Spleen (tissue), 11 donors: ENCODE results near the gene MRPL4. TPM values are rescaled to one million over a fixed set of nuclear protein-coding genes. Genes with fewer than 3 reads are reported as not detected.

ENCODE experiments used
- DNase-seq: peaks from one replicate; pipeline ENCODE4 v3.0.0-alpha.2; 2020
- H3K27ac ChIP-seq, 8 donors: fragments of 200-600 bp; sonication (generic) in 7 of 8; 1 replicate in 4 of 8; 2 replicates in 4 of 8; pipeline versions ENCODE4 v1.5.0 to v1.8.0; 2016 to 2021; ENCODE audit warnings: inconsistent platforms in 4 of 8, mild to moderate bottlenecking in 4 of 8, moderate library complexity in 1 of 8
- H3K27me3 ChIP-seq, 7 donors: fragments of 200-600 bp; sonication (generic) in 6 of 7; replicated peaks in 1 of 7; 1 replicate in 4 of 7; 2 replicates in 3 of 7; pipeline versions ENCODE4 v1.5.0 to v1.8.0; 2016 to 2021; ENCODE audit warnings: inconsistent platforms in 3 of 7, mild to moderate bottlenecking in 1 of 7
- H3K36me3 ChIP-seq, 6 donors: fragments of 200-600 bp; sonication (generic) in 5 of 6; 1 replicate in 4 of 6; 2 replicates in 2 of 6; pipeline versions ENCODE4 v1.5.0 to v1.8.0; 2016 to 2021; ENCODE audit warnings: inconsistent platforms in 2 of 6
- H3K4me1 ChIP-seq, 6 donors: fragments of 200-600 bp; sonication (generic) in 5 of 6; 1 replicate in 3 of 6; 2 replicates in 3 of 6; pipeline versions ENCODE4 v1.5.0 to v1.8.0; 2016 to 2021; ENCODE audit warnings: inconsistent platforms in 3 of 6
- H3K4me3 ChIP-seq, 8 donors: fragments of 200-600 bp; sonication (generic) in 7 of 8; 1 replicate in 4 of 8; 2 replicates in 4 of 8; pipeline versions ENCODE4 v1.5.0 to v1.8.0; 2016 to 2021; ENCODE audit warnings: inconsistent platforms in 4 of 8, mild to moderate bottlenecking in 4 of 8, moderate library complexity in 2 of 8
- H3K9me3 ChIP-seq, 8 donors: fragments of 200-600 bp; sonication (generic) in 7 of 8; 1 replicate in 4 of 8; 2 replicates in 4 of 8; pipeline versions ENCODE4 v1.5.0 to v1.8.0; 2016 to 2021; ENCODE audit warnings: inconsistent platforms in 4 of 8
- POLR2A ChIP-seq, 3 donors: fragments of 450-650 bp; IDR thresholded peaks; one replicate each; pipeline ENCODE4 v1.5.1; 2017; ENCODE audit warnings: antibody characterized with exemption in 3 of 3, mild to moderate bottlenecking in 1 of 3
- POLR2AphosphoS5 ChIP-seq, 3 donors: sonication (generic); formaldehyde crosslinking; IDR thresholded peaks; one replicate each; pipeline ENCODE4 v1.5.1; 2017; ENCODE audit warnings: antibody characterized with exemption in 3 of 3
- WGBS, 5 donors: extraction: QIAGEN DNeasy Blood & Tissue Kit in 3 of 5; methylation state at CpG; one replicate each; pipeline versions ENCODE4 v1.1.5 to v1.1.7; 2013 to 2018; 5-methylcytosine and 5-hydroxymethylcytosine counted together
- intact Hi-C: fragments of 100-400 bp; cut with DNase I; formaldehyde crosslinking; loops from one replicate; pipeline ENCODE4 v1.15.0; 2023; ENCODE audit warnings: low total_unique reads
- polyA plus RNA-seq, 3 donors: library from polyadenylated mRNA; stranded (reverse); fragments of 200-250 nt; gene quantifications; one replicate each; pipeline ENCODE4 v1.2.1, GENCODE V29; 2013
- total RNA-seq, 7 donors: library from RNA; depleted of rRNA in 3 of 7; stranded (reverse); fragments of >200 nt in 3 of 7; fragmentation: NEBNext Ultra II Directional in 4 of 7; extraction: Animal tissue kit (Norgen Biotek cat#: 25700) in 4 of 7; gene quantifications; one replicate each; pipeline versions ENCODE4 v1.1.0 to v1.2.1, GENCODE V29; 2016 to 2021
- TF ChIP-seq, protein P1 (sequence below), 11 experiments: fragments of 200-600 bp in 7 of 11; fragments of 450-650 bp in 4 of 11; sonication (generic) in 4 of 11; IDR thresholded peaks in 8 of 11; conservative IDR thresholded peaks in 3 of 11; 1 replicate in 7 of 11; 2 replicates in 4 of 11; pipeline versions ENCODE4 v1.4.0 to v1.8.0; 2016 to 2021; ENCODE audit warnings: antibody characterized with exemption in 11 of 11, inconsistent platforms in 4 of 11, mild to moderate bottlenecking in 1 of 11
- donor health status: healthy with polysubstance abuse.
- donor health status: DM: no; HTN: no; CAD: no; lungs with moderate emphysema.
- donor health status: DM: no; HTN: no; CAD: no.
- donor health status: Bipolar disorder and iron deficiency.
- donor health status: healthy.
- donor health status: DM: no; HTN: no; CAD: no.
- donor health status: DM: yes; HTN: yes; CAD: no.

Gene MRPL4
- total and polyA plus RNA-seq, 10 donors, result 31.5 to 60.5 (median 39.0) TPM

DNA sequence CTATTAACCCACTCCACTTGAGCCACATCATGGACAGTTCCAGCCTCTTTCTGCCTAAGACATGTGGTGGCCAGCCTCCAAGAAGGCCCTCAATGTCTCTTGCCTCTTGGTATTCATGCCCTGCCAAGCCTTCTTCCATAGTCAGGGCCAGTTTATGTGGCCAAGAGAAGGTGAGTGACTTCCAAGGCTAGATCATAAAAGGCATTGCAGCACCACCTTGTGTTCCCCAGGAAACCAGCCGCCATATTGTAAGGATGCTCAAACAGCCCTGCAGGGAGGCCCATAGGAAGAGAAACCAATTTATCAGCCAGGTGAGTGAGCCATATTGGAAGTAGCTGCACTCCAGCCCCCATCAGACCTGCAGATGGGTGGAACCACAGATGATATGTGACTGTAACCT, 45.0 kb upstream of the MRPL4 start:
- no peak overlapping the region for H3K27ac ChIP-seq
- 80 to 100% (median 96%) methylated on average over 1 of the region's 1 CpG for WGBS, 5 donors
- intact Hi-C loops, result no loop called here
- H3K9me3 ChIP-seq, result peaks cover 0 to 8% (median 5%) of the 10 kb centered on the region in 8 donors
- DNase-seq, result no peak
- no peaks in the 10 kb centered on the region for H3K36me3 ChIP-seq
- H3K4me1 ChIP-seq, result no peaks in the 10 kb centered on the region
- no peaks in the 10 kb centered on the region for H3K27me3 ChIP-seq
- H3K4me3 ChIP-seq, result no peak overlapping the region
- no peak for TF ChIP-seq POLR2AphosphoS5 (IDR thresholded peaks at IDR 0.05)
- TF ChIP-seq POLR2A (IDR thresholded peaks at IDR 0.05), result no peak
- TF ChIP-seq, protein P1, sequence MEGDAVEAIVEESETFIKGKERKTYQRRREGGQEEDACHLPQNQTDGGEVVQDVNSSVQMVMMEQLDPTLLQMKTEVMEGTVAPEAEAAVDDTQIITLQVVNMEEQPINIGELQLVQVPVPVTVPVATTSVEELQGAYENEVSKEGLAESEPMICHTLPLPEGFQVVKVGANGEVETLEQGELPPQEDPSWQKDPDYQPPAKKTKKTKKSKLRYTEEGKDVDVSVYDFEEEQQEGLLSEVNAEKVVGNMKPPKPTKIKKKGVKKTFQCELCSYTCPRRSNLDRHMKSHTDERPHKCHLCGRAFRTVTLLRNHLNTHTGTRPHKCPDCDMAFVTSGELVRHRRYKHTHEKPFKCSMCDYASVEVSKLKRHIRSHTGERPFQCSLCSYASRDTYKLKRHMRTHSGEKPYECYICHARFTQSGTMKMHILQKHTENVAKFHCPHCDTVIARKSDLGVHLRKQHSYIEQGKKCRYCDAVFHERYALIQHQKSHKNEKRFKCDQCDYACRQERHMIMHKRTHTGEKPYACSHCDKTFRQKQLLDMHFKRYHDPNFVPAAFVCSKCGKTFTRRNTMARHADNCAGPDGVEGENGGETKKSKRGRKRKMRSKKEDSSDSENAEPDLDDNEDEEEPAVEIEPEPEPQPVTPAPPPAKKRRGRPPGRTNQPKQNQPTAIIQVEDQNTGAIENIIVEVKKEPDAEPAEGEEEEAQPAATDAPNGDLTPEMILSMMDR (IDR thresholded peaks at IDR 0.05 in 8 of 11, conservative IDR thresholded peaks at IDR 0.05 in 3 of 11), result no peak

DNA sequence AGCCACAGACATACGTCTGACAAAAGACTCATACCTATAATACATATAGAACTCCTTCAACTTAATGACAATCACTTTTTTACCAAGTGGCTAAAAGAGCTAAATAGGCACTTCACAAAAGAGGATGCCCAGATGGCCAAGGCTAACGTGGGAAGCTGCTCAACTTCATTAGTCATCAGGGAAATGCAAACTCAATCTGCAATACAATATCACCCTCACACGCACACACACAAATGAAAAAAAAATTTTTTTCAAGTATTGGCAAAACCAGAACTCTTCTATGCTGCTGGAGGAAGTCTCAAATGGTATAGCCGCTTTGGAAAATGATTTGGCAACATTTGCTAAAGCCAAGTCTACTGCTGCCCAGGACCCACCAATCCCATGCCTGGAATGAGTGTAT, 42.7 kb upstream of the MRPL4 start:
- TF ChIP-seq POLR2AphosphoS5 (IDR thresholded peaks at IDR 0.05), result no peak
- TF ChIP-seq POLR2A (IDR thresholded peaks at IDR 0.05), result no peak
- TF ChIP-seq, protein P1 (IDR thresholded peaks at IDR 0.05 in 8 of 11, conservative IDR thresholded peaks at IDR 0.05 in 3 of 11), result no peak

DNA sequence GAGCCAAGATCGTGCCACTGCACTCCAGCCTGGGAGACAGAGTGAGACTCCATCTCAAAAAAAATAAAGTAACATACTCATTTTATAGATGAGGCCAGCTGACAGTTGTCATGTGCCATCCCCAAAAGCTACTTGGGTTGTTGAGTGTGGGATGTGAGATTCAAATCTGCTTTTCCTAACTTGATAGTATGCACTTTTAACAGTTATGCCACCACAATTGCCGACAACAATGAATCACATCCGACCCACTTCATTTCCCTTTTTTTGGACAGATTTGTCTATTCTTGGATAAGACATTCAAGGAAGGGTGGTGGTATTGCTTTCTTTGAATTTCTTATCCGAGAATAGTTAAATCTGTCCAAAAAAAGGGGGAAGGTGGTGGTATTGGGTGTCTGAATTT, 41.0 kb upstream of the MRPL4 start:
- Histone ChIP-seq H3K27me3 (no peaks in the 10 kb centered on the region), H3K9me3 (peaks cover 0 to 8% (median 5%) of the 10 kb centered on the region in 8 donors), H3K27ac (no peak overlapping the region), H3K4me1 (no peaks in the 10 kb centered on the region), H3K4me3 (no peak overlapping the region), H3K36me3 (no peaks in the 10 kb centered on the region)
- TF ChIP-seq POLR2AphosphoS5 (IDR thresholded peaks at IDR 0.05), result no peak
- no peak for TF ChIP-seq POLR2A (IDR thresholded peaks at IDR 0.05)
- TF ChIP-seq, protein P1 (IDR thresholded peaks at IDR 0.05 in 8 of 11, conservative IDR thresholded peaks at IDR 0.05 in 3 of 11), result no peak
- intact Hi-C loops, result no loop called here
- whole genome bisulfite sequencing, 5 donors, result 71 to 86% (median 73%) methylated on average over 4 of the region's 4 CpGs
- no peak for DNase-seq

More for the DNA sequence above, 42.7 kb upstream of the MRPL4 start:
- DNase-seq, result no peak
- peaks cover 0 to 8% (median 5%) of the 10 kb centered on the region in 8 donors for H3K9me3 ChIP-seq
- H3K4me3 ChIP-seq, result no peak overlapping the region
- no peaks in the 10 kb centered on the region for H3K36me3 ChIP-seq
- 37 to 64% (median 47%) methylated on average over 4 of the region's 4 CpGs for WGBS, 5 donors
- H3K27ac ChIP-seq, result no peak overlapping the region
- H3K27me3 ChIP-seq, result no peaks in the 10 kb centered on the region
- intact Hi-C loops, result no loop called here
- no peaks in the 10 kb centered on the region for H3K4me1 ChIP-seq

DNA sequence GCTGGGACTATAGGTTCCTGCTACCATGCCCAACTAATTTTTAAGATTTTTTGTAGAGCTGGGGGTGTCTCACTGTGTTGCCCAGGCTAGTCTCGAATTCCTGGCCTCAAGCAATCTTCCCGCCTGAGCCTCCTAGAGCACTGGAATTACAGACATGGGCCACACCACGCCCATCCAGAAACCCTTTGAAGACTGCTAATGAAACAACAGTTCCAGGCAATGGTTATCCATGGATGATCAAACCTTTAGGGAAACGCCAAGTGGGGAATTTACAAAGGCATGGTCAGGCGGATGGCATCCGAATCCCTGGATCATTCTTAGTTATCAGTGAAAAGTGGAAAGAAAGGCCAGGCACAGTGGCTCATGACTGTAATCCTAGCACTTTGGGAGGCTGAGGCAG, 40.3 kb upstream of the MRPL4 start:
- intact Hi-C loops, result no loop called here
- Histone ChIP-seq H3K4me1 (no peaks in the 10 kb centered on the region), H3K9me3 (peaks cover 0 to 8% (median 5%) of the 10 kb centered on the region in 8 donors), H3K27me3 (no peaks in the 10 kb centered on the region), H3K27ac (no peak overlapping the region), H3K4me3 (no peak overlapping the region), H3K36me3 (no peaks in the 10 kb centered on the region)
- 85 to 96% (median 94%) methylated on average over 6 of the region's 6 CpGs for WGBS, 5 donors
- no peak for DNase-seq
- TF ChIP-seq POLR2A (IDR thresholded peaks at IDR 0.05), result no peak

DNA sequence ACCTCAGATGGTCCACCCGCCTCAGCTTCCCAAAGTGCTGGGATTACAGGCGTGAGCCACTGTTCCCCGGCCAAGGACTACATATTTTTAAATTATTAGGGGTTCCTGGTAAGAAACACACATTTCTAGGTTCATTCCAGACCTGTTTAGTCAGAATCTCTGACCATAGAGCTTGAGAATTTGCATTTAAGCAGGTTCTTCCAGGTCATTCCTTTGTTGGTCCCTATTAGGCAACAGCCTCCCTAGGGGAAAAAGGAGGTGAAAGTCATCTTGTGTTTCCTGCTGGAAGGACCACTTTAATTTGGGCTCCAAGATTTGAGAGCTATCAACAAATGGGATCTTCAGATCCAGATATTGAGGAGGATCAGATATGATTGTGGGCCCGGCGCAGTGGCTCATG, 37.2 kb upstream of the MRPL4 start:
- Histone ChIP-seq H3K4me3 (no peak overlapping the region), H3K27ac (no peak overlapping the region), H3K9me3 (no peaks in the 10 kb centered on the region), H3K36me3 (no peaks in the 10 kb centered on the region), H3K4me1 (peaks cover 0 to 7% (median 0%) of the 10 kb centered on the region in 6 donors), H3K27me3 (no peaks in the 10 kb centered on the region)
- WGBS, 5 donors, result 94 to 100% (median 97%) methylated on average over 5 of the region's 5 CpGs
- intact Hi-C loops, result no loop called here
- TF ChIP-seq POLR2AphosphoS5 (IDR thresholded peaks at IDR 0.05) (no peak), POLR2A (IDR thresholded peaks at IDR 0.05) (no peak)
- TF ChIP-seq, protein P1 (IDR thresholded peaks at IDR 0.05 in 8 of 11, conservative IDR thresholded peaks at IDR 0.05 in 3 of 11), result no peak
- DNase-seq, result no peak
